HepG2 (cell line): Measurements from ENCODE around the gene PFKFB2. TPM values are rescaled to one million over a fixed set of nuclear protein-coding genes. Genes with fewer than 3 reads are reported as not detected.

ENCODE experiments used
- BRF2 ChIP-seq: sonication (generic); formaldehyde crosslinking; IDR thresholded peaks from 2 replicates; pipeline ENCODE4 v1.8.1; 2022; ENCODE audit warnings: mild to moderate bottlenecking, missing genetic modification reagents
- ELF3 ChIP-seq: IDR thresholded peaks from 2 replicates; pipeline ENCODE4 v1.6.1; 2016; ENCODE audit warnings: missing genetic modification reagents, missing compliant biosample characterization
- KDM6A ChIP-seq: IDR thresholded peaks from 2 replicates; pipeline ENCODE4 v1.6.1; 2016; ENCODE audit warnings: low read depth
- MTA3 ChIP-seq: sonication (generic); formaldehyde crosslinking; IDR thresholded peaks from 2 replicates; pipeline ENCODE4 v1.4.0; 2020; ENCODE audit warnings: missing genetic modification reagents
- PLRG1 ChIP-seq: fragments of 450-650 bp; conservative IDR thresholded peaks from 2 replicates; pipeline ENCODE4 v1.6.1; 2016
- SCMH1 ChIP-seq: sonication (generic); formaldehyde crosslinking; IDR thresholded peaks from 2 replicates; pipeline ENCODE4 v1.9.0; 2021; ENCODE audit warnings: missing genetic modification reagents, mild to moderate bottlenecking, borderline replicate concordance
- SRSF1 ChIP-seq: fragments of 200-400 bp; formaldehyde crosslinking; optimal IDR thresholded peaks from 2 replicates; pipeline ENCODE3; 2017; ENCODE audit warnings: mild to moderate bottlenecking, low read depth, low read length, moderate library complexity
- TCF7 ChIP-seq: sonication (generic); IDR thresholded peaks from 2 replicates; pipeline ENCODE4 v1.6.1; 2016; ENCODE audit warnings: antibody characterized with exemption, low read depth
- THAP8 ChIP-seq: sonication (generic); formaldehyde crosslinking; IDR thresholded peaks from 2 replicates; pipeline ENCODE4 v1.5.1; 2020; ENCODE audit warnings: missing genetic modification reagents, mild to moderate bottlenecking, borderline replicate concordance
- USF2 ChIP-seq, 2 experiments: sonication (generic) in 1 of 2; formaldehyde crosslinking in 1 of 2; IDR thresholded peaks; 2 replicates each; pipeline versions ENCODE4 v1.5.1 to v1.6.1; 2011 to 2020; ENCODE audit warnings: borderline replicate concordance in 1 of 2, low read depth in 1 of 2, low read length in 1 of 2, mild to moderate bottlenecking in 1 of 2, missing genetic modification reagents in 1 of 2, moderate library complexity in 1 of 2
- ZBTB4 ChIP-seq: sonication (generic); formaldehyde crosslinking; IDR thresholded peaks from 2 replicates; pipeline ENCODE4 v1.4.0; 2020; ENCODE audit warnings: missing genetic modification reagents, mild to moderate bottlenecking, borderline replicate concordance
- ZBTB7B ChIP-seq: sonication (generic); formaldehyde crosslinking; IDR thresholded peaks from 2 replicates; pipeline ENCODE4 v1.4.0; 2020; ENCODE audit warnings: missing genetic modification reagents
- ZFP82 ChIP-seq: sonication (generic); formaldehyde crosslinking; IDR thresholded peaks from 2 replicates; pipeline ENCODE4 v1.5.1; 2020; ENCODE audit warnings: mild to moderate bottlenecking, missing genetic modification reagents, borderline replicate concordance
- ZNF101 ChIP-seq: sonication (generic); formaldehyde crosslinking; IDR thresholded peaks from 2 replicates; pipeline ENCODE4 v1.4.0; 2020; ENCODE audit warnings: mild to moderate bottlenecking, low read depth, missing genetic modification reagents, borderline replicate concordance
- ZNF124 ChIP-seq: sonication (generic); formaldehyde crosslinking; IDR thresholded peaks from 2 replicates; pipeline ENCODE4 v1.4.0; 2020; ENCODE audit warnings: missing genetic modification reagents
- ZNF143 ChIP-seq: sonication (generic); formaldehyde crosslinking; IDR thresholded peaks from 2 replicates; pipeline ENCODE4 v1.4.0; 2020; ENCODE audit warnings: missing genetic modification reagents
- ZNF251 ChIP-seq: sonication (generic); formaldehyde crosslinking; IDR thresholded peaks from 2 replicates; pipeline ENCODE4 v1.9.0; 2021; ENCODE audit warnings: mild to moderate bottlenecking, missing genetic modification reagents
- ZNF256 ChIP-seq: sonication (generic); formaldehyde crosslinking; conservative IDR thresholded peaks from 2 replicates; pipeline ENCODE4 v1.4.0; 2020; ENCODE audit warnings: missing genetic modification reagents
- ZNF577 ChIP-seq: sonication (generic); formaldehyde crosslinking; IDR thresholded peaks from 2 replicates; pipeline ENCODE4 v1.4.0; 2020; ENCODE audit warnings: mild to moderate bottlenecking, low read depth, missing genetic modification reagents, borderline replicate concordance
- ZNF878 ChIP-seq: sonication (generic); formaldehyde crosslinking; IDR thresholded peaks from 2 replicates; pipeline ENCODE4 v1.8.1; 2023; ENCODE audit warnings: mild to moderate bottlenecking, missing genetic modification reagents, moderate library complexity
- ZSCAN5A ChIP-seq: sonication (generic); formaldehyde crosslinking; IDR thresholded peaks from 2 replicates; pipeline ENCODE4 v1.8.0; 2022; ENCODE audit warnings: mild to moderate bottlenecking, missing genetic modification reagents, borderline replicate concordance
- polyA plus RNA-seq, 8 experiments: library from polyadenylated mRNA; depleted of rRNA in 3 of 8; stranded (reverse) in 7 of 8; unstranded in 1 of 8; fragments of >200 nt; fragmentation: Illumina TruSeq in 4 of 8; extraction: Trizol in 4 of 8; gene quantifications; 2 replicates each; pipeline versions ENCODE4 v1.2.1 to v1.2.3, GENCODE V29; 2011 to 2016; ENCODE audit warnings: low read depth in 4 of 8, missing spikeins in 1 of 8, mixed read lengths in 1 of 8; ENCODE audit not compliant: insufficient read depth in 1 of 8
- total RNA-seq, 5 experiments: library from RNA; depleted of rRNA; stranded (reverse); fragments of >200 nt; fragmentation: Illumina TruSeq; extraction: Trizol; gene quantifications; 2 replicates each; pipeline ENCODE4 v1.2.3, GENCODE V29; 2016; ENCODE audit warnings: low read depth in 1 of 5

The PFKFB2 gene
- total and polyA plus RNA-seq, 2 of the 13 experiments (the other 11 are each of a cell fraction or from before 2014, with no cell fraction given) = 4.6 to 10.6 TPM

- TF ChIP-seq THAP8 (CRISPR knock-in tag) = no peak
- no peak for TF ChIP-seq ZNF256 (CRISPR knock-in tag)
- no peak for TF ChIP-seq MTA3 (CRISPR knock-in tag)
- TF ChIP-seq ZNF577 = no peak
- TF ChIP-seq ZSCAN5A (CRISPR knock-in tag) = no peak
- TF ChIP-seq BRF2 = no peak
- TF ChIP-seq ZBTB7B (CRISPR knock-in tag) = no peak
- TF ChIP-seq SRSF1 = no peak
- TF ChIP-seq SCMH1 (CRISPR knock-in tag) = no peak
- TF ChIP-seq ZNF143 = no peak
- TF ChIP-seq USF2 (IDR thresholded peaks at IDR 0.05; ENCODE audit: low read depth, low read length) = no peak
- no peak for TF ChIP-seq USF2 (CRISPR knock-in tag; IDR thresholded peaks at IDR 0.05; ENCODE audit: borderline replicate concordance)
- TF ChIP-seq ZNF124 = no peak
- no peak for TF ChIP-seq ZNF251 (CRISPR knock-in tag)
- TF ChIP-seq ZNF101 = no peak
- no peak for TF ChIP-seq PLRG1
- no peak for TF ChIP-seq ZNF878
- no peak for TF ChIP-seq ZFP82 (CRISPR knock-in tag)
- peak; percentile 86 for TF ChIP-seq ELF3 (CRISPR knock-in tag)
- peak; percentile 53 for TF ChIP-seq TCF7
- peak; percentile 52; the same call in 1 of the 2 replicates for TF ChIP-seq KDM6A (CRISPR knock-in tag)
- TF ChIP-seq ZBTB4 (CRISPR knock-in tag) = no peak
Measured at GRCh38 chr1:207025146-207025880, 27.8 kb upstream of the PFKFB2 start (continued).
